GM10248 (cell line): ENCODE measurements around the gene GALR1.
"Not testable (repeated sequence)": the region's sequence is repeated elsewhere in the genome, so short reads cannot be mapped to it uniquely, and the experiment has no call there.

Source experiments
- CTCF ChIA-PET: fragments of 300-600 bp; sonication (Branson Sonifier 250); formaldehyde crosslinking; extraction: SDS; loops from one replicate; lab custom pipeline; 2021; ENCODE audit warnings: antibody characterized with exemption; lab: Yijun Ruan, JAX
- POLR2A ChIA-PET: fragments of 350-650 bp; sonication (Branson Sonifier 250); formaldehyde crosslinking; extraction: SDS; loops from one replicate; lab custom pipeline; 2020; ENCODE audit warnings: antibody characterized with exemption; lab: Yijun Ruan, JAX
- DNase-seq: peaks from one replicate; pipeline ENCODE4 v3.0.0; 2012; ENCODE audit errors: extremely low spot score
- TF ChIP-seq, protein P1 (sequence below): IDR thresholded peaks from 2 replicates; pipeline ENCODE4 v1.5.1; 2012; ENCODE audit warnings: mild to moderate bottlenecking, low read depth; ENCODE audit errors: extremely low read depth, missing control alignments, control extremely low read depth

Gene GALR1

DNA sequence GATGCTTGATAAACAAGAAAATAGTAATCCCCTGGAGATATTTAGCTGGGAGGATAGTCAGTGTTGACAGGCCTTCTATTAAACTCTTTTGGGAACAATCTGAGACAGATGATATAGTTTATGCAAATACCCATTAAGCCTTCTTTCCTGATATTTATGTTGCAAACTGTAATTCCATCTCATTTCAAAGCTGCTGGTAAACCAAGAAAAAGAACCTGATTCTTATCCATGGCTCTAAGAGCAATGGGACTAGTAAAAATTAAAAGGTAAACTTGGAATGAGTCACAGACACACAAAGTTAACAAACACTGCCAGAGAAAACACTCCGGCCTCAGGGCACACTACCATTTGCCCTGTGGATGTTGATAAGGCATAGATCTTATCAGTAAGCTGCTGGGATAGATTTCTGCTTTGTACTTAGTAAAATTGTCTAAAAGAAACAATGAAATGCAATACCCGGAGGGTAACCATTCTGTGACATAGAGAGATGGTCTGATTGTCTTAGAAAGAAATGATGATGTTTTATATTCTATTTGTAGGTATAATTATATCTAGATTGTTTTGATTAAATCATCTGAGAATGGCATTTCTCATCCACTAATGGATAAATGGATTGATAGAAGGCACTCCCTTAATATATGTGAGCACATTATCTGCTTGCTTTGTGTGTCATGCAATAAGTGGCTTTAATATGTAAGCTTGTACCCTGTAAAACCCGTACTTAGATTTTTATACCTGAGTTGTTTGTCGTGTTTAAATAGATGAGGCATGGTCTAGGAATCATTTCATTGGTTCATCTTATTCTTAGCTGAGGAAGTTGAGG lies 13.2 kb downstream of the GALR1 start:
- no peak for DNase-seq
- ChIA-PET CTCF (no interaction called here), POLR2A (no interaction called here)
- TF ChIP-seq, protein P1, sequence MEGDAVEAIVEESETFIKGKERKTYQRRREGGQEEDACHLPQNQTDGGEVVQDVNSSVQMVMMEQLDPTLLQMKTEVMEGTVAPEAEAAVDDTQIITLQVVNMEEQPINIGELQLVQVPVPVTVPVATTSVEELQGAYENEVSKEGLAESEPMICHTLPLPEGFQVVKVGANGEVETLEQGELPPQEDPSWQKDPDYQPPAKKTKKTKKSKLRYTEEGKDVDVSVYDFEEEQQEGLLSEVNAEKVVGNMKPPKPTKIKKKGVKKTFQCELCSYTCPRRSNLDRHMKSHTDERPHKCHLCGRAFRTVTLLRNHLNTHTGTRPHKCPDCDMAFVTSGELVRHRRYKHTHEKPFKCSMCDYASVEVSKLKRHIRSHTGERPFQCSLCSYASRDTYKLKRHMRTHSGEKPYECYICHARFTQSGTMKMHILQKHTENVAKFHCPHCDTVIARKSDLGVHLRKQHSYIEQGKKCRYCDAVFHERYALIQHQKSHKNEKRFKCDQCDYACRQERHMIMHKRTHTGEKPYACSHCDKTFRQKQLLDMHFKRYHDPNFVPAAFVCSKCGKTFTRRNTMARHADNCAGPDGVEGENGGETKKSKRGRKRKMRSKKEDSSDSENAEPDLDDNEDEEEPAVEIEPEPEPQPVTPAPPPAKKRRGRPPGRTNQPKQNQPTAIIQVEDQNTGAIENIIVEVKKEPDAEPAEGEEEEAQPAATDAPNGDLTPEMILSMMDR, result no peak

DNA sequence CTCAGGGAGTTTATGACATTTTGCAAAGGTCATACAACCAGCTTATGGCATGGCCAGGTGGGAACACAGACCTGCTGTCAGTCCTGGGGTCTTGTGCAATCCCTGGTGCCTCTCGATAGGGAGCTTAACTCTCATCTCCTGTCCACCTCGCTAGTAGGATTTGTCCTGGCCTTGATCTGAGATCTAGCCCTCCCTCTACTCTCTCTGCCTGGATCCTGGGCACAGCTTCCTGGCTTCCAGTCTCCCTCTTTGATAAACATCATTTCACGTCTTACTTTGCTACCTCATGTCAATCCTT lies 13.8 kb downstream of the GALR1 start:
- DNase-seq, result no peak
- ChIA-PET POLR2A (no interaction called here), CTCF (no interaction called here)
- TF ChIP-seq, protein P1, result no peak

DNA sequence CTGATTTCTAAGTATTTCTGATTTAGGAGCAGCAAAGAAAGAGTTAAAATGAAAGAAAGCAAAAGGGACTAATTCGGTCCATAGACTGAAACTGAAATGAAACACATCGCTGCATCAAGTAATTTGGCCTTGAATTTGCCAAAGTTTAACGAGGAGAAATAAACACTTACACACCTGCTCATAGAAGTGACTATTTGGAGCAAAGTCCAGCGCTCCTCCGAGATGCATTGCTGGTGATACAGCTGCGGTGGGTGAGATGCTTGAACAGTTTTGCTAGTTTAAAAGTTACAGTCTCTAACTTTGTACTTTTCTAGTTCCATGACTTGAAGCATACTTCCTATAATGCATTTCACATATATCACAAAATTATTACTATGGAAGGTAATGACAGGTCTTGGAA lies 18.3 kb downstream of the GALR1 start:
- POLR2A ChIA-PET, result no interaction called here
- CTCF ChIA-PET, result interaction anchor here (1.0 kb wide), 1 partner anchor 16 kb away, joined by 3 read pairs; no protein-coding TSS in a partner anchor
- TF ChIP-seq, protein P1, result no peak
- no peak for DNase-seq

DNA sequence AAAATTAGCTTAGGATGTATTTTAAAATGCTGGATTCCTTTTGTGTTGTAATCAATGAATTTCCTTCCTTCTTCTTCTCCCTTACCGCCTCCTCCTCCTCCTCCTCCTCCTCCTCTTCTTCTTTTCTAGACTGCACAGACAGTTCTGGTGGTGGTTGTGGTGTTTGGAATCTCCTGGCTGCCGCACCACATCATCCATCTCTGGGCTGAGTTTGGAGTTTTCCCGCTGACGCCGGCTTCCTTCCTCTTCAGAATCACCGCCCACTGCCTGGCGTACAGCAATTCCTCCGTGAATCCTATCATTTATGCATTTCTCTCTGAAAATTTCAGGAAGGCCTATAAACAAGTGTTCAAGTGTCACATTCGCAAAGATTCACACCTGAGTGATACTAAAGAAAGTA lies 18.8 kb downstream of the GALR1 start:
- CTCF ChIA-PET, result no interaction called here
- TF ChIP-seq, protein P1, result no peak
- no peak for DNase-seq
- POLR2A ChIA-PET, result no interaction called here

DNA sequence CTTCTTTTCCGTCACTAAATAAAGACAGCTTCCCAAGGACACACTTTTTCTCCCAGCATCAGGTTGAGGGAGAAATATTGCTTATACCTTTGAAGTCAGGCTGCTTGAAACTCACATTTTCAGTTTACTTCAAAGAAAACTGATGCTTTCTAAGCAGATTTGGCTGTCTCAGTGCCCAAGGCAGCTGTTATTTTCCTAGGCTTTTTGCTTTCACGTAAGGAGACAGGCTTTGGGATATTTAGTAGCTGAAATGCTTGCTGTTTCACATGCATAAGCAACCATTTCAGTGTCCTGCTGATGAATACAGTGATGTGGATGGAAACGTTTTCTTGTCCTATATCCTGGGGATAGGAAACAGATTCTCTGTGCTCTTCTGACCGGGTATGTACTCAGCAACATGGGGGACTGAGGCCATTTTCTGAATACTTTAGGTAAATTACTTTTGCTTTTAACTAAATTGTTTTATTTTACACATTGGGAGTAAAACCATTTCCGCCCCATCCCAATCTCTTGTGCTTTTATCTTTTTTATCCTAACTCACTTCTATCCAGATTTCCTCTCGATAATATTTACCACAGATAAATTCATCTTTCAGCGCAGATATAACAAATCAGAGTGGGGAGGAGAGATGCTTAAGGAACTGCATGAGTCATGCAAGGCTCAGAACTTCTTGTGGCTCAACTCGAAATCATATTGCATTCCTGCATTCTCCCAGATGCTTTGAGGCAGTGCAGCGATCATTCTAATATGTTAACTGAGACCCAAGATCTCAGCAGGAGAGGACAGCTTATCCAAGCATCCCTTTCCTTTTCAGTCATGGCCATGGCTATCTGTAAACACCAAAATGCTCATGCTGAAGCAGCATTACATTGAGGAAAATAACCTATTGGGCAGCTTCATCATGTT lies 22.2 kb downstream of the GALR1 start:
- POLR2A ChIA-PET, result no interaction called here

DNA sequence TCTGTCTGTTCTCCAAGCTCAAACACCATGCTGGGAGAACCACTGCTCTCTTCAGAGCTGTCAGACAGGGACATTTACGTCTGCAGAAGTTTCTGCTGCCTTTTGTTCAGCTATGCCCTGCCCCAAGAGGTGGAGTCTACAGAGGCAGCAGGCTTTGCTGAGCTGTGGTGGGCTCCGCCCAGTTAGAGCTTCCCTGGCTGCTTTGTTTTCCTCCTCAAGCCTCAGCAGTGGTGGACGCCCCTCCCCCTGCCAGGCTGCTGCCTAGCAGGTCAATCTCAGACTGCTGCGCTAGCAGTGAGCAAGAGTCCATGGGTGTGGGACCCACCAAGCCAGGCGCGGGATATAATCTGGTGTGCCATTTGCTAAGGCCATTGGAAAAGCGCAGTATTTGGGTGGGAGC lies 41.2 kb downstream of the GALR1 start:
- CTCF ChIA-PET, result interaction anchor here (1.1 kb wide), 1 partner anchor 17 kb away, joined by 3 read pairs; no protein-coding TSS in a partner anchor
- POLR2A ChIA-PET, DNase-seq: not testable (repeated sequence)

More for the DNA sequence above, 22.2 kb downstream of the GALR1 start:
- CTCF ChIA-PET, result no interaction called here
- TF ChIP-seq, protein P1, result no peak
- no peak for DNase-seq
